Measurements from ENCODE around the gene NYNRIN.

GRCh38 chr14:24399999-24400718 lies 1.4 kb downstream of the NYNRIN start:
- no peak for TF ChIP-seq CTCF (IDR thresholded peaks at IDR 0.05)
- TF ChIP-seq POLR2A (IDR thresholded peaks at IDR 0.05), result no peak
